Activated CD8-positive, alpha-beta T cell treated with anti-CD3 and anti-CD28 coated beads, Interleukin-2, amount 10 ng/mL, durations not matched to agents 7 days and 5 days (primary cell): ENCODE data around the gene PROM1. TPM values are rescaled to one million over a fixed set of nuclear protein-coding genes. Genes with fewer than 3 reads are reported as not detected.

Experiments used
- ATAC-seq: fragments of 150-1000 bp; cut with Tn5 transposase; one replicate; pipeline ENCODE4 v1.10.0; 2021; ENCODE audit warnings: moderate library complexity
- CTCF ChIA-PET: fragments of 350-600 bp; sonication (Branson Sonifier 250); formaldehyde crosslinking; loops from one replicate; lab custom pipeline; 2021; ENCODE audit warnings: antibody characterized with exemption; lab: Charles Lee
- POLR2A ChIA-PET: fragments of 350-600 bp; sonication (Branson Sonifier 250); formaldehyde crosslinking; loops from one replicate; lab custom pipeline; 2021; ENCODE audit warnings: antibody characterized with exemption; lab: Charles Lee
- DNase-seq: peaks from one replicate; pipeline ENCODE4 v3.0.0-alpha.2; 2020
- H3K27ac Mint-ChIP-seq: one replicate; pipeline ENCODE4 v1.8.0; 2021; ENCODE audit warnings: mild to moderate bottlenecking, mixed read lengths
- H3K27me3 Mint-ChIP-seq: one replicate; pipeline ENCODE4 v1.8.0; 2021; ENCODE audit warnings: low read depth, mixed read lengths
- H3K36me3 Mint-ChIP-seq: one replicate; pipeline ENCODE4 v1.8.0; 2021; ENCODE audit warnings: low read depth, mixed read lengths
- H3K4me1 Mint-ChIP-seq: one replicate; pipeline ENCODE4 v1.8.0; 2021; ENCODE audit warnings: low read depth, mixed read lengths
- H3K4me3 Mint-ChIP-seq: one replicate; pipeline ENCODE4 v1.8.0; 2021; ENCODE audit warnings: mild to moderate bottlenecking, mixed read lengths
- H3K9me3 Mint-ChIP-seq: one replicate; pipeline ENCODE4 v1.8.0; 2022; ENCODE audit warnings: mixed read lengths; ENCODE audit not compliant: insufficient read depth
- total RNA-seq, 2 experiments: library from RNA; stranded (reverse); gene quantifications; one replicate each; pipeline ENCODE4 v1.2.3, GENCODE V29; 2021

Gene PROM1
- total RNA-seq, 2 experiments from 2014 or later = not detected

DNA sequence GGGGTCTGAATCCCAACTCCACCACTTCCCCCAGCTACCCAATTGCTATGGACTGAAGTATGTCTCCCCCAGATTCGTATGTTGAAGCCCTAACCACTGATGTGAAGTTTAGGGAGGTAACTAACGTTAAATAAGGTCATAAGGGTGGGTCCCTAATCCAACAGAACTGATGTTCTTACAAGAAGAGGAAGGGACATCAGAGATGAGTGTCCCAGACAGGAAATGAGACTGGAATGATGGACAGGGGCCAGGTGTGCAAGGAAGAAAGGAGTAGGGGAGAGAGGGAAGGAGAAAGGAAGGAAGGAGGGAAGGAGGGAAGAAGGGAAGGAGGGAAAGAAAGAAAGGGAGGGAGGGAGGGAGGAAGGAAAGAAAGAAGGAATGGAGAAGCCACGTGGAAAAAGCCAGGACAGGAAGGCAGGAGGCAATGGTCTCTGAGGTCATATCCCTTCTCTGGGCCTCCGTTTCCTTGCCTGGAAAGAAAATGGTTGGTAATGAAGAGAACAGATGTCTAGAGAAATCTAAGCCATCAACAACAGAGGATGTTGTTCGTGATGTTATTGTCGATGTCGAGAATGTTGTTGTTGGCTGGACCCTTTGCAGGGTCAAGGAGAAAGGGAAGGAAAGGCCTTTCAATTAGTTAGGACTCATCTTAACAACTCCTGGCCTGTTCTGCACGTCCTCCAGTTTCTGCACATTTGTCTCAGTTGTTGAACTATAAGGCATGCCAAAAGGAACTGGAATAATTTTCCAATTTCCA, 61.8 kb downstream of the PROM1 start:
- Mint-ChIP-seq H3K4me3 (no peak overlapping the region), H3K36me3 (no peaks in the 10 kb centered on the region), H3K27ac (no peak overlapping the region), H3K27me3 (peaks cover 33% of the 10 kb centered on the region), H3K4me1 (no peaks in the 10 kb centered on the region), H3K9me3 (no peaks in the 10 kb centered on the region)
- ATAC-seq (no peak), DNase-seq (no peak)
- CTCF ChIA-PET = no interaction called here
- POLR2A ChIA-PET = no interaction called here

DNA sequence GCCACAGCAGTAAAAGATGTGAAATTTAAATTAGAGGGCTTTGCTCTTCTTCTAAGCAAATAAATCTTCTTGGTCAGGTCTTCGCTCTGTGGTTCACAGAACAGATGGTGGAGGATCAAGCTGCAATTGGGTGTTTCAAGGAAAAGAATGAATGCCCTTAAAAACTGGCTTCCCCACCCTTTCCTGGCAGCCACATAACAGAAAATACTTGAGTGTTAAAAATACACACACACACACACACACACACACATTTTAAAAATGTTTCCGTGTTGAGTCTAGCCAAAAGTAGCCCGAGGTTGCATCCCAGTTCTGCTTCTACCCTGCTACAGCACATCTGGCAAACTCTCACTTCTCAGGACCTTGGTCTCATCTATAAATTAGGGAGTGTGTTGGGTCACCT, 64.2 kb downstream of the PROM1 start:
- ChIA-PET CTCF (interaction anchor here (0.9 to 1.5 kb wide), 4 partner anchors 11 to 245 kb away, joined by 3 to 7 read pairs (median 6); no protein-coding TSS in a partner anchor), POLR2A (no interaction called here)
- Mint-ChIP-seq H3K4me3 (no peak overlapping the region), H3K36me3 (no peaks in the 10 kb centered on the region), H3K9me3 (no peaks in the 10 kb centered on the region), H3K27ac (no peak overlapping the region), H3K4me1 (no peaks in the 10 kb centered on the region), H3K27me3 (peaks cover 31% of the 10 kb centered on the region)
- ATAC-seq (no peak), DNase-seq (no peak)

DNA sequence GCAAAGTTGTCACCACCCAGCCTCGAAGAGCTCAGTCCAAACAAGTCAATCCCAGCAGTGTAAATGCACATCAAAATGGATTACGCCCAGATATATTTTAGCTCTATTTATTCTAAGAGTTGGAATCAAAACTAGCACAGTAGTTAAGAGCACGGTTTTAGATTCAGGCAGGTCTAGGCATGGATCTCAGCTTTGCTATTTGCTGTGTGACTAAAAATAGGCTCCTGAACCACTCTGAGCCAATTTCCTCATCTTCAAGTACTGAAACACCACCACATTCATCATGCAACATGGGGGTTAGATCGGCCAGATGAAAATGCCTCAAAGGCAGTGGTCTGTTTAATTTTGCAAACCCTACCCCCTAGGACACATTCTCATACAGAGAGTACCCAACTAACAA, 65.0 kb downstream of the PROM1 start:
- Mint-ChIP-seq H3K9me3 (no peaks in the 10 kb centered on the region), H3K27ac (no peak overlapping the region), H3K4me1 (no peaks in the 10 kb centered on the region), H3K27me3 (peaks cover 29% of the 10 kb centered on the region), H3K4me3 (no peak overlapping the region), H3K36me3 (no peaks in the 10 kb centered on the region)
- POLR2A ChIA-PET = no interaction called here
- CTCF ChIA-PET = interaction anchor here (0.9 to 1.3 kb wide), 2 partner anchors 11 to 136 kb away, joined by 3 to 5 read pairs; no protein-coding TSS in a partner anchor
- ATAC-seq (no peak), DNase-seq (no peak)

DNA sequence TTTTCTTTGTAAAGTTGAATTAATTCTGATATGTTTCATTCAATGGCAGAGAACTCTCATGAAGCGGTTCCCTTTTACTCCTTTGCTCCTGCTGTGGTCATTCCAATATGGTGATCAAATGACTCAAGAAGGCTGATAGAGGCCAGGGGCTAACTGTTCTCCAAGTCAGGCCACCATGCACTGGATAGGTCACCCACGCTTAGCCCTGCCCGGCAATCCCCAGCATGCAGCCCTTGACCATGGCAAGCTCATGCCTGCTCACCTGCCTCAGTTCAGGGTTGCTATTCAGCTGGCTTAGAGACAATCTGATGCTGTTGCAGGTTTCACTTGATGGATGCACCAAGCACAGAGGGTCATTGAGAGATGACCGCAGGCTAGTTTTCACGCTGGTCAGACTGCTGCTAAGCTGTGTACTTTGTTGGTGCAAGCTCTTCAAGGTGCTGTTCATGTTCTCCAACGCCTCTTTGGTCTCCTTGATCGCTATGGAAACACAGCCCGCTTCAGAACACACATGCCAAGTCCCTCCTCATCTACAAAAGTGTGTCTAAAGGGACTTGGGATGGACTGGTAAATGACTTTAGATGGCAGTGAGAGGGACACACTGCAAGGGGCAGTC, 65.7 kb downstream of the PROM1 start:
- DNase-seq = no peak
- H3K27ac Mint-ChIP-seq = no peak overlapping the region
- H3K4me1 Mint-ChIP-seq = no peaks in the 10 kb centered on the region
- ChIA-PET CTCF (interaction anchor here (1.3 to 1.4 kb wide), 2 partner anchors 136 to 247 kb away, joined by 4 to 5 read pairs; no protein-coding TSS in a partner anchor), POLR2A (no interaction called here)
- H3K27me3 Mint-ChIP-seq = peaks cover 29% of the 10 kb centered on the region
- no peak for ATAC-seq
- H3K4me3 Mint-ChIP-seq = no peak overlapping the region
- H3K36me3 Mint-ChIP-seq = no peaks in the 10 kb centered on the region
- H3K9me3 Mint-ChIP-seq = no peaks in the 10 kb centered on the region

DNA sequence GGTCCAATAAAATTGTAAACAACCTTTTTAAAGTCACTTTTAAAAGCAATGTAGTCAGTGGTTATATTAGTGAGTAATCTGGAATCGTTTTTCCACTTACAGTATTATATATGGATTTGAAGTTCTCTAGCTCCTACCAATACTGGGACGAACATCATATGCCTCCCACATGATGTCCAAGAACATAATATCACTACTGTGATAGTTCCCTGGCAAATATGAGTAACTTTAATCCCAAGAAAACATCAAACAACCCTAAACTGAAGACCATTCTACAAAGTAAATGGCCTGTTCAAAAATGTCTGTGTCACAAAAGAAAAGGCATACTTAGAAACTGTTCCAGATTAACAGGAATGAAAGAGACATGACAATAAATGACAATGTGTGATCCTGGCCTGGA, 67.3 kb downstream of the PROM1 start:
- H3K9me3 Mint-ChIP-seq = no peaks in the 10 kb centered on the region
- H3K4me1 Mint-ChIP-seq = no peaks in the 10 kb centered on the region
- DNase-seq (no peak), ATAC-seq (no peak)
- no peak overlapping the region for H3K27ac Mint-ChIP-seq
- CTCF ChIA-PET = interaction anchor here (2.1 kb wide), 1 partner anchor 15 kb away, joined by 8 read pairs; no protein-coding TSS in a partner anchor
- peaks cover 25% of the 10 kb centered on the region for H3K27me3 Mint-ChIP-seq
- POLR2A ChIA-PET = interaction anchor here (0.7 kb wide), 1 partner anchor 27 kb away, joined by 3 read pairs; no protein-coding TSS in a partner anchor
- H3K4me3 Mint-ChIP-seq = no peak overlapping the region
- no peaks in the 10 kb centered on the region for H3K36me3 Mint-ChIP-seq

DNA sequence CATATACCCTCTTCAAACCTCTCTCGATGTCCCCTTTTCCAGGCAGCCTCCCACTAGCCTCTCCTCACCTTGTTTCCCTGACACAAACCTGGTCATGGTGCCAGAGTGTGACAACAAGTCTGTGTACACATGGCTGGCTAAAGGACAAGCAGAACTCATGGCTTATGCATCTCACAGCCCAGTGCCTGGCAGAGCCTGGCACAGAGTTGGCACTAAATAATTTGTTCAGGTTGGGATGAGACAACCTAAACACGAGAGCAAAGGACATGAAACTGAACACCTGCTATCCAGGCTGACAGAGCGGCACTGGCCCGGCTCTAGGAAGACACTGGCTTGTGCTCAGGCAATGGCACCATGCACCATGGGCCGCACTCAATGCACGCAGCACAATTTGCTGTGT, 72.7 kb downstream of the PROM1 start:
- peaks cover 10% of the 10 kb centered on the region for H3K27me3 Mint-ChIP-seq
- POLR2A ChIA-PET = no interaction called here
- DNase-seq (no peak), ATAC-seq (no peak)
- H3K27ac Mint-ChIP-seq = no peak overlapping the region
- H3K4me1 Mint-ChIP-seq = no peaks in the 10 kb centered on the region
- CTCF ChIA-PET = no interaction called here
- no peak overlapping the region for H3K4me3 Mint-ChIP-seq
- H3K9me3 Mint-ChIP-seq = no peaks in the 10 kb centered on the region
- H3K36me3 Mint-ChIP-seq = no peaks in the 10 kb centered on the region

DNA sequence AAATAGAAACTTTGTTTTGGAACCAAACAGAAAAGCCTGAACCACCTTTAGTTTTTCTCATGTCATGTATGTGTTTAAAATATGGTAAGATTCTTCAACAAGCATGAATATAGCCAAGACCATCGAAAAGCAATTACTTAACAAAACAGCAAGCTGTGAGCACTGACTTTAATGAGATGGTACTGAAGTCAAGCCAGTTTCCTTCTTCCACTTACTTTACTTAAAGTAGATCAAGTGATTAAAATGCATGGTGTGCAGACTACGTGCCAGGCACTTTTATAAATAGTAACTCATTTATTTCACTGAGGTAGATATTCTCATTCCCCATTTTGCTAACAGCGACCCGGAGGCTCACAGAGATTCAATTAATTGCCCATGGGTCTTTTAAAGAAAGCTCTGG, 74.7 kb downstream of the PROM1 start:
- H3K4me1 Mint-ChIP-seq = no peaks in the 10 kb centered on the region
- CTCF ChIA-PET = interaction anchor here (1.3 to 5.5 kb wide), 3 partner anchors 46 to 202 kb away, joined by 3 to 27 read pairs (median 4); partner anchors contain the start of gene FGFBP2
- DNase-seq (no peak), ATAC-seq (no peak)
- no peak overlapping the region for H3K27ac Mint-ChIP-seq
- H3K4me3 Mint-ChIP-seq = no peak overlapping the region
- H3K36me3 Mint-ChIP-seq = no peaks in the 10 kb centered on the region
- H3K27me3 Mint-ChIP-seq = peaks cover 14% of the 10 kb centered on the region
- no peaks in the 10 kb centered on the region for H3K9me3 Mint-ChIP-seq
- POLR2A ChIA-PET = no interaction called here

DNA sequence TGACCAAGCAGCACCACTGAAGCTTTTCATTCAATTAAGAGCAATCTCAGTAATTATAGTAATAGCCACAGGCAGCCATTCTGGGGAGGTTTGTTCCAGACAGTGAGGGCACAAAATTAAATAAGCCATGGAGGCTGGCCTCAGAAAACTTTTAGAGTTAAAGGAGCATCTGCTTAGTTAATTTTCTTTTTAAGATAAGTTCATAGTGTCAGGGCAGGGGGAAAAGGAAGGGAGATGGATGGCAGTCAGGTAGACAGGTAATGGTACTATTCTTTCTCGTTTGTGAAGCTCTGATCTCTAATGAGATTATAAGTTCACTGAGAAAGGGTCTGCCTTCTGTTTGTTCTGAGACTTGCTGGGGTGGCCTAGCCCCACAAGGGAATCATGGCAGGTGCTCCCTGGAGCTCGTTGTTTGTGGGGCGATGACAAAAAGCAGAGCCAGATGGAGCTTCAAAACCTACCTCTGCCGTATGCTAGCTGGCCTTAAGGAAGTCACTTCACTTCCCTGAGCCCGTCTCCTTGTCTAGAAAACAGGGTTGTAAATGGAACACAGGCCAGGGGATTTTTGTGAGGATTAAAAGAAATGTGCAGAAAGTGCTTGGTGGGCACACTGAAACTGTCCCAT, 76.2 kb downstream of the PROM1 start:
- Mint-ChIP-seq H3K36me3 (no peaks in the 10 kb centered on the region), H3K4me1 (no peaks in the 10 kb centered on the region), H3K27me3 (peaks cover 17% of the 10 kb centered on the region), H3K9me3 (no peaks in the 10 kb centered on the region), H3K27ac (no peak overlapping the region), H3K4me3 (no peak overlapping the region)
- DNase-seq (no peak), ATAC-seq (no peak)
- CTCF ChIA-PET = interaction anchor here (1.0 to 5.5 kb wide), 6 partner anchors 43 to 257 kb away, joined by 3 to 27 read pairs (median 4); no protein-coding TSS in a partner anchor
- POLR2A ChIA-PET = no interaction called here

DNA sequence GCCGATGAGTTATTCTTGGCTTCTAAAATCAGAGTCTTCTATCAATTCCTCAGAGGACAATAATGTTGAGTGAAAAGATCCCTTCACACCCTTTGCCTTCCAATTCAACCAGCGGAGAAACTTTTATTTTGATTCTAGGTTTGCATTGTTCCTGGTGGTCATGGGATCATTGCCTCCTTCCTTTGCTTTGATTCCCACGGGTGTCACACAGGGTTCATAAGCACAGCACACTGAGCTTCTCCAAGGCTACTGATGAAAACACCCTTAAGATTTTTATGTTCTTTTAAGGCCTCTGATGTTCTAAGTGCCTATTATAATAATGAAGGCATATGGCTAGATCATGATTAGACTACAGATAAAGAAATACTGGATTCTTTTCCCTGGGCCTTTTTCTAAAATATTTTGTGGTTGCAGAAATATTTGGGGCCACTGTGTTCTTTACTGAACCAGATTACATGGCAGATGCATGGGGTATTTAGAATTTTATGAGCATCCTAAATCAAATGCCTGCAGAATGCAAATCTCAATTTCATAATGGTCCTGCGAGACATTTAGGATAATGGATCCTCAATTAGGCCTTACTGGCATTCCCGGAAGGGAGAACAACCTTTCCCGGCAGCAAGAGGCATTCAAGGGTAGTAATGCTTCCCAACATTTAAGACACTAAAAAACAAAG, 76.9 kb downstream of the PROM1 start:
- Mint-ChIP-seq H3K27me3 (peaks cover 17% of the 10 kb centered on the region), H3K36me3 (no peaks in the 10 kb centered on the region), H3K4me1 (no peaks in the 10 kb centered on the region), H3K4me3 (no peak overlapping the region), H3K9me3 (no peaks in the 10 kb centered on the region), H3K27ac (no peak overlapping the region)
- CTCF ChIA-PET = interaction anchor here (1.1 to 5.5 kb wide), 4 partner anchors 51 to 258 kb away, joined by 3 to 27 read pairs (median 6); no protein-coding TSS in a partner anchor
- DNase-seq (no peak), ATAC-seq (no peak)
- POLR2A ChIA-PET = no interaction called here

DNA sequence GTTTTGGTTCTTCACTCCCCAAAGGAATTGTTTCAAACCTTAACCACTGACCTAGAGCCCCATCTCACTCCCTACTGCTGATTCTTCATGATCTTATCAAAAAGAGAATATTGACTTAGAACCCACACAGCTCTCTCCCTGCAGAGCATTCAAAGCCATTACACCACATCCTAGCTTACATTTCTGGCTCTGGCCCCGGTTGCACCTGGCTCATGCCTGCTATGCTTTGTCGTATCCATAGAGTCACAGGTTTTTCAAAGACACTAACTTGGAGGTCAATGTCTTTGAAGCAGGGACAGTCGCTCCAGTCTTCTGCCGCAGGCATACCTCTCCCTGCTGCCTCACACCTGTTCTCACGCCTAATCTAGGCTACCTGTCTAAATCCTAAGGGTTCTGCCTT, 78.1 kb downstream of the PROM1 start:
- H3K27ac Mint-ChIP-seq = no peak overlapping the region
- no peak for ATAC-seq

DNA sequence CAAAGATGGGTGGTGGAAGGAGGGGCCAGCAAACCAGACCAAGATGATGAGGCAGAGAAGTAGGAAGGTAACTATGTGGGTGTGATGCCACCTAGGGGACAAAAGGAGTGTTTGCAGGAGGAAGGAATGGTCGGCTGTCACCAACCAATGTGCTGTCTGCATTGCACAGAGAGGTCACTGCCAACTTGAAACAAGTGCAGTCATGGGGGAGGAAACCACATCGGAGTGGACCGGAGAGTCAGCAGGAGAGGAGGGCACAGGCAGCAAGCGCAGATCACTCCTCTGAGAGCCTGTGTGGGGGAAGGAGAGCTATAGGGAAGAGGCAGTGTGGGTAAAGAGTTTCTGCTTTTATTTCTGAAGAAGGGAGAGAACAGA, 82.4 kb downstream of the PROM1 start:
- Mint-ChIP-seq H3K27me3 (peaks cover 13% of the 10 kb centered on the region), H3K36me3 (no peaks in the 10 kb centered on the region), H3K27ac (no peak overlapping the region), H3K4me3 (no peak overlapping the region), H3K4me1 (no peaks in the 10 kb centered on the region), H3K9me3 (no peaks in the 10 kb centered on the region)
- ATAC-seq (peak; percentile 91), DNase-seq (peak; percentile 71)
- POLR2A ChIA-PET = no interaction called here
- CTCF ChIA-PET = interaction anchor here (0.7 to 3.5 kb wide), 25 partner anchors 9 to 319 kb away, joined by 3 to 98 read pairs (median 5); partner anchors contain the start of genes FAM200B and FGFBP2

More for the DNA sequence above, 78.1 kb downstream of the PROM1 start:
- ChIA-PET POLR2A (no interaction called here), CTCF (interaction anchor here (1.6 to 5.5 kb wide), 3 partner anchors 49 to 259 kb away, joined by 3 to 27 read pairs (median 7); no protein-coding TSS in a partner anchor)
- Mint-ChIP-seq H3K36me3 (no peaks in the 10 kb centered on the region), H3K4me1 (no peaks in the 10 kb centered on the region), H3K4me3 (no peak overlapping the region), H3K27me3 (peaks cover 14% of the 10 kb centered on the region), H3K9me3 (no peaks in the 10 kb centered on the region)
- DNase-seq = no peak
